Measurements from ENCODE around the gene HEATR5A. TPM values are rescaled to one million over a fixed set of nuclear protein-coding genes. Genes with fewer than 3 reads are reported as not detected.
A peak's percentile ranks its signal among the peaks of the same experiment; 100 is the strongest.
"Not testable (repeated sequence)": the region's sequence is repeated elsewhere in the genome, so short reads cannot be mapped to it uniquely, and the experiment has no call there.

Gene HEATR5A
- total and polyA plus RNA-seq, 10 donors, result 4.4 to 52.2 (median 33.3) TPM

- TF ChIP-seq, protein P1, sequence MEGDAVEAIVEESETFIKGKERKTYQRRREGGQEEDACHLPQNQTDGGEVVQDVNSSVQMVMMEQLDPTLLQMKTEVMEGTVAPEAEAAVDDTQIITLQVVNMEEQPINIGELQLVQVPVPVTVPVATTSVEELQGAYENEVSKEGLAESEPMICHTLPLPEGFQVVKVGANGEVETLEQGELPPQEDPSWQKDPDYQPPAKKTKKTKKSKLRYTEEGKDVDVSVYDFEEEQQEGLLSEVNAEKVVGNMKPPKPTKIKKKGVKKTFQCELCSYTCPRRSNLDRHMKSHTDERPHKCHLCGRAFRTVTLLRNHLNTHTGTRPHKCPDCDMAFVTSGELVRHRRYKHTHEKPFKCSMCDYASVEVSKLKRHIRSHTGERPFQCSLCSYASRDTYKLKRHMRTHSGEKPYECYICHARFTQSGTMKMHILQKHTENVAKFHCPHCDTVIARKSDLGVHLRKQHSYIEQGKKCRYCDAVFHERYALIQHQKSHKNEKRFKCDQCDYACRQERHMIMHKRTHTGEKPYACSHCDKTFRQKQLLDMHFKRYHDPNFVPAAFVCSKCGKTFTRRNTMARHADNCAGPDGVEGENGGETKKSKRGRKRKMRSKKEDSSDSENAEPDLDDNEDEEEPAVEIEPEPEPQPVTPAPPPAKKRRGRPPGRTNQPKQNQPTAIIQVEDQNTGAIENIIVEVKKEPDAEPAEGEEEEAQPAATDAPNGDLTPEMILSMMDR (IDR thresholded peaks at IDR 0.05 in 8 of 11, conservative IDR thresholded peaks at IDR 0.05 in 3 of 11), result no peak
- no peak for TF ChIP-seq POLR2A (IDR thresholded peaks at IDR 0.05)
- no peak for TF ChIP-seq POLR2AphosphoS5 (IDR thresholded peaks at IDR 0.05)
- Histone ChIP-seq H3K4me3 (no peak overlapping the region), H3K4me1 (no peaks in the 10 kb centered on the region), H3K27ac (no peak overlapping the region), H3K27me3 (replicated peaks in 1 of 7) (no peaks in the 10 kb centered on the region), H3K36me3 (no peaks in the 10 kb centered on the region), H3K9me3 (no peaks in the 10 kb centered on the region)
- no peak for DNase-seq
- intact Hi-C loops (cut with DNase I; ENCODE audit: low total_unique reads), result no loop called here
- 83 to 100% (median 93%) methylated on average over 1 of the region's 1 CpG for WGBS, 5 donors
Measured at GRCh38 chr14:31252865-31253264, 167.5 kb downstream of the HEATR5A start.

GRCh38 chr14:31251028-31251958 lies 169.1 kb downstream of the HEATR5A start:
- Histone ChIP-seq H3K27me3 (replicated peaks in 1 of 7) (no peaks in the 10 kb centered on the region), H3K4me1 (no peaks in the 10 kb centered on the region), H3K27ac (no peak overlapping the region), H3K36me3 (no peaks in the 10 kb centered on the region), H3K9me3 (no peaks in the 10 kb centered on the region), H3K4me3 (no peak overlapping the region)
- TF ChIP-seq, protein P1 (IDR thresholded peaks at IDR 0.05 in 8 of 11, conservative IDR thresholded peaks at IDR 0.05 in 3 of 11), result no peak
- TF ChIP-seq POLR2A (IDR thresholded peaks at IDR 0.05), result no peak
- no peak for TF ChIP-seq POLR2AphosphoS5 (IDR thresholded peaks at IDR 0.05)
- WGBS, 5 donors, result 55 to 78% (median 73%) methylated on average over 7 to 10 of the region's 10 CpGs
- no peak for DNase-seq
- intact Hi-C loops (cut with DNase I; ENCODE audit: low total_unique reads), result no loop called here

- H3K27ac ChIP-seq, result no peak overlapping the region
- H3K9me3 ChIP-seq, result no peaks in the 10 kb centered on the region
- TF ChIP-seq, protein P1 (IDR thresholded peaks at IDR 0.05 in 8 of 11, conservative IDR thresholded peaks at IDR 0.05 in 3 of 11), result no peak
- H3K4me1 ChIP-seq, result peaks cover 0 to 9% (median 5%) of the 10 kb centered on the region in 6 donors
- 80 to 94% (median 86%) methylated on average over 3 of the region's 3 CpGs for WGBS, 5 donors
- no peak for DNase-seq
- H3K36me3 ChIP-seq, result no peaks in the 10 kb centered on the region
- H3K4me3 ChIP-seq, result no peak overlapping the region
- H3K27me3 ChIP-seq (replicated peaks in 1 of 7), result no peaks in the 10 kb centered on the region
- intact Hi-C loops (cut with DNase I; ENCODE audit: low total_unique reads), result no loop called here
Measured at GRCh38 chr14:31244626-31245025, 175.7 kb downstream of the HEATR5A start.

DNA sequence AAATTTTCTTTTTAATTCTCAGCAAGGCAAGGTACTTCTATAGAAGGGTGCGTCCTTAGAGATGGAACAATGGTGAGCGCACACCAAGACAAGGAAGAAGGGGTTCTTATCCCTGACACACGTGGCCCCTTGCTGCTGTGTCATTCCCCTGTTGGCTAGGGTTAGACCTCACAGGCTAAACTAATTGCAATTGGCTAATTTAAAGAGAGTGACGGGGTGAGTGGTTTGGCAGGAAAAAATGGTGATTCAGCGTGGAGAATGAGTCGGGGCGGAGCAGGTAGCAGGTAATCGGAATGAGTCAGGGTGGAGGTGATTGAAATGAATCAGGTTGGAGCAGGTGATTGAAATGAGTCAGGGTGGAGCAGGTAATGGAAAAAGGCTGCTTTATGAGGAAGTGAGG lies 176.5 kb downstream of the HEATR5A start:
- intact Hi-C loops (cut with DNase I; ENCODE audit: low total_unique reads), result no loop called here
- no peaks in the 10 kb centered on the region for H3K36me3 ChIP-seq
- H3K4me3 ChIP-seq, result no peak overlapping the region
- TF ChIP-seq POLR2AphosphoS5 (IDR thresholded peaks at IDR 0.05), result no peak
- no peak for DNase-seq
- no peaks in the 10 kb centered on the region for H3K9me3 ChIP-seq
- H3K27ac ChIP-seq, result no peak overlapping the region
- 71 to 91% (median 83%) methylated on average over 8 of the region's 8 CpGs for WGBS, 5 donors
- H3K27me3 ChIP-seq (replicated peaks in 1 of 7), result no peaks in the 10 kb centered on the region
- peaks cover 0 to 14% (median 8%) of the 10 kb centered on the region in 6 donors for H3K4me1 ChIP-seq

DNA sequence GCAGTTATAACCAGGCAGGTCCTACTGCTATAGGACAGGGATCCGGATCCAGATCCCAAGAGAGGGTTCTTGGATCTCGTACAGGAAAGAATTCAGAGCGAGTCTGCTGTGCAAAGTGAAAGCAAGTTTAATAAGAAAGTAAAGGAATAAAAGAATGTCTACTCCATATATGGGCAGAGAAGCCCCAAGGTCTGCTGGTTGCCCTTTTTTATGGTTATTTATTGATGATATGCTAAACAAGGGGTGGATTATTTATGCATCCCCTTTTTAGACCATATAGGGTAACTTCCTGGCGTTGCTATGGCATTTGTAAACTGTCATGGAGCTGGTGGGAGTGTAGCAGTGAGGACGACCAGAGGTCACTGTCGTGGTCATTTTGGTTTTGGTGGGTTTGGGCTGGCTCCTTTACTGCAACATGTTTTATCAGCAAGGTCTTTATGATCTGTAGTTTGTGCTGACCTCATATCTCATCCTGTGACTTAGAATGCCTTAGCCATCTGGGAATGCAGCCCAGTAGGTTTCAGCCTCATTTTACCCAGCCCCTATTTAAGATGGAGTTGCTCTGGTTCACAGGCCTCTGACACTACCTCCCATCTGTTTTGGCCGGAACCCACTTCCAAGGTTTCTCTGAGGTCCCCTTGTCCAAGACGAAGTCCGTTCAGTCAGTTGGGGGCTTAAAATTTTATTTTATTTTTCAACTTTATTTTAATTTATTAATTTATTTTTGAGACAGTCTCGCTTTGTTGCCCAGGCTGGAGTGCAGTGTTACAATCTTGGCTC lies 178.0 kb downstream of the HEATR5A start:
- H3K9me3 ChIP-seq; DNase-seq; intact Hi-C loops (cut with DNase I; ENCODE audit: low total_unique reads); H3K27me3 ChIP-seq (replicated peaks in 1 of 7); H3K36me3 ChIP-seq: not testable (repeated sequence)
- 75 to 87% (median 82%) methylated on average over 10 of the region's 10 CpGs for WGBS, 5 donors
- peaks cover 0 to 14% (median 8%) of the 10 kb centered on the region in 6 donors for H3K4me1 ChIP-seq
- H3K27ac ChIP-seq, result peak overlapping the region in 5 of 8 donors; percentile 1 to 44 (median 27)
- peak overlapping the region in 1 of 8 donors; percentile 7 for H3K4me3 ChIP-seq
